ENCODE measurements around the gene RAB3GAP1. TPM values are rescaled to one million over a fixed set of nuclear protein-coding genes. Genes with fewer than 3 reads are reported as not detected.

RAB3GAP1 gene
- total RNA-seq, 1 donor from 2014 or later = 25.4 TPM

DNA sequence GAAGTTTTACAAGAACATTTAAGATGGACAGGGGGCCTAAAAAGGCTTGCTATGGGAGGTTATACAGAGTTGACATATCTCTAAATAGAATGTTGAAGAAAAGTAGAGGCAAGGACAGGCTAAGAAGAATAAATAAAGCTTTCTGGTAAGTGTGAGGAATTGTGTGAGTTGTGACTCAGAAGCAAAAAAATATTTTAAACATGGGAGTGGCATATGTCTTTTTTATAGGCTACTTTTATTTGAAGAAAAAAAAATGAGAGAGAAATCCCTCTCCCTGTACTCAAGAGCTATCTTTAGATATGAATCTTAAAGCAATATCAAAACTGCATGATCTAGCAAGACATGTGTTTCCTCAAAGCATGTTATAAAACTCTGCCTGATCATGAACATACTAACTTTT, 41.1 kb downstream of the RAB3GAP1 start:
- no peak for DNase-seq (ENCODE audit: low read depth)
- TF ChIP-seq, protein P1, sequence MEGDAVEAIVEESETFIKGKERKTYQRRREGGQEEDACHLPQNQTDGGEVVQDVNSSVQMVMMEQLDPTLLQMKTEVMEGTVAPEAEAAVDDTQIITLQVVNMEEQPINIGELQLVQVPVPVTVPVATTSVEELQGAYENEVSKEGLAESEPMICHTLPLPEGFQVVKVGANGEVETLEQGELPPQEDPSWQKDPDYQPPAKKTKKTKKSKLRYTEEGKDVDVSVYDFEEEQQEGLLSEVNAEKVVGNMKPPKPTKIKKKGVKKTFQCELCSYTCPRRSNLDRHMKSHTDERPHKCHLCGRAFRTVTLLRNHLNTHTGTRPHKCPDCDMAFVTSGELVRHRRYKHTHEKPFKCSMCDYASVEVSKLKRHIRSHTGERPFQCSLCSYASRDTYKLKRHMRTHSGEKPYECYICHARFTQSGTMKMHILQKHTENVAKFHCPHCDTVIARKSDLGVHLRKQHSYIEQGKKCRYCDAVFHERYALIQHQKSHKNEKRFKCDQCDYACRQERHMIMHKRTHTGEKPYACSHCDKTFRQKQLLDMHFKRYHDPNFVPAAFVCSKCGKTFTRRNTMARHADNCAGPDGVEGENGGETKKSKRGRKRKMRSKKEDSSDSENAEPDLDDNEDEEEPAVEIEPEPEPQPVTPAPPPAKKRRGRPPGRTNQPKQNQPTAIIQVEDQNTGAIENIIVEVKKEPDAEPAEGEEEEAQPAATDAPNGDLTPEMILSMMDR (conservative IDR thresholded peaks at IDR 0.05; ENCODE audit: low read depth, low read length) = no peak
- H3K4me3 ChIP-seq (ENCODE audit: low read depth, low read length) = no peak overlapping the region

DNA sequence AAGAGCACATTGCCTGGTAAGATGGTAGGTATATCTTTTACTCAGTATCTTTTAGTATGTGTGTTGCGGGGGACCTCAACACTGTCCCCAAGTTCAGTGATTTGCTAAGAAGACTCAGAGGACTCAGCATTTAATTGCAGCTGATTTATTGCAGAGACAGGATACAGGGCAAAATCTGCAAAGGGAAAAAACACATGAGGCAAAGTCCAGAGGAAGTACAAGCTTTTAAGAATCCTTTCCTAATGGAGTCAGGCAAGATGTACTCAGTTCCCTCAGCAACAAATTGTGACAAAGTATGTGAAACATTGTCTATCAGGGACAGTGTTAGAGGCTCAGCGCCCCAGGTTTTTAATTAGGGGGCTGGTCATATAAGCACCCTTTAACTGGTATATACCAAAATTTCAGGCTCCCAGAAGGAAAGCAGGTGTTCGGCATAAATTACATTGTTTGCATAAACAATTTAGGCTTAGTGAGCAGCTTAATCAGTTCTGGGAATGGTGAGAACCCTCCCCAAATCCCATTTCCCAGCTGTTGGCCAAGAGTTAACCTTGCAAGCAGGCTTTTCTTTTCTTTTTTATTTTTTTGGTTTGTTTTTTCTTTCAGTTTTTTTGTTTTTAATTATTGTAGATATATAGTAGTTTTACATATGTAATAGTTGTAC, 41.7 kb downstream of the RAB3GAP1 start:
- TF ChIP-seq, protein P1 (conservative IDR thresholded peaks at IDR 0.05; ENCODE audit: low read depth, low read length) = no peak
- no peak for DNase-seq (ENCODE audit: low read depth)
- H3K4me3 ChIP-seq (ENCODE audit: low read depth, low read length) = no peak overlapping the region

DNA sequence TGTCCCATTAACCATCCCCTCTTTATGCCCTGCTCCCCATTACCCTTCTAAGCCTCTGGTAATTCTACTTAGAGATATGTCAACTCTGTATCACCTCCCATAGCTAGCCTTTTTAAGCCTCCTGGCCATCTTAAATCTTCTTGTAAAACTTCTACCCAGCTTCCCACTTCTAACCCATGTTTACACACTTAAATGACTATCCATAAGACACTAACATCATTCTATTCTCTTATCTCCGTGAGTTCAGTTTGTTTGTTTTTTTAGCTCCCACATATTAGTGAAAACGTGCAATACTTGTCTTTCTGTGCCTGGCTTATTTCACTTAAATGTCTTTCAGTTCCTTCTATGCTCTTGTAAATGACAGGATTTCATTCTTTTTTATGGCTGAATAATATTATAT, 42.4 kb downstream of the RAB3GAP1 start:
- H3K4me3 ChIP-seq (ENCODE audit: low read depth, low read length) = no peak overlapping the region
- TF ChIP-seq, protein P1 (conservative IDR thresholded peaks at IDR 0.05; ENCODE audit: low read depth, low read length) = no peak
- DNase-seq (ENCODE audit: low read depth) = no peak

DNA sequence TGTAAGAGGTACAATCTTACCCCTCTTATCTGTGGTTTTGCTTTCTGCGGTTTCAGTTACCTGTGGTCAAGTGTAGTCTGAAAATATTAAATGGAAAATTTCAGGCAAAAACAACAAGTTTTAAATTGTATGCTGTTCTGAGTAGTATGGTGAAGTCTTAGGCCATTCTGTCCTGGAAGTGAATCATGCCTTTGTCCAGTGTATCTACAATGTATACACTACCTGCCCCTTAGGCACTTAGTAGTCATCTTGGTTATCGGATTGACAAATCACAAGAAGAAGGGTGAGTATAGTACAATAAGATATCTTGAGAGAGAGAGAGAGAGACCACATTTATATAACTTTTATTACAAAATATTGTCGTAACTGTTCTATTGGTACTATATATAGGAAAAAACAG, 43.5 kb downstream of the RAB3GAP1 start:
- no peak for DNase-seq (ENCODE audit: low read depth)
- no peak overlapping the region for H3K4me3 ChIP-seq (ENCODE audit: low read depth, low read length)
- TF ChIP-seq, protein P1 (conservative IDR thresholded peaks at IDR 0.05; ENCODE audit: low read depth, low read length) = no peak

DNA sequence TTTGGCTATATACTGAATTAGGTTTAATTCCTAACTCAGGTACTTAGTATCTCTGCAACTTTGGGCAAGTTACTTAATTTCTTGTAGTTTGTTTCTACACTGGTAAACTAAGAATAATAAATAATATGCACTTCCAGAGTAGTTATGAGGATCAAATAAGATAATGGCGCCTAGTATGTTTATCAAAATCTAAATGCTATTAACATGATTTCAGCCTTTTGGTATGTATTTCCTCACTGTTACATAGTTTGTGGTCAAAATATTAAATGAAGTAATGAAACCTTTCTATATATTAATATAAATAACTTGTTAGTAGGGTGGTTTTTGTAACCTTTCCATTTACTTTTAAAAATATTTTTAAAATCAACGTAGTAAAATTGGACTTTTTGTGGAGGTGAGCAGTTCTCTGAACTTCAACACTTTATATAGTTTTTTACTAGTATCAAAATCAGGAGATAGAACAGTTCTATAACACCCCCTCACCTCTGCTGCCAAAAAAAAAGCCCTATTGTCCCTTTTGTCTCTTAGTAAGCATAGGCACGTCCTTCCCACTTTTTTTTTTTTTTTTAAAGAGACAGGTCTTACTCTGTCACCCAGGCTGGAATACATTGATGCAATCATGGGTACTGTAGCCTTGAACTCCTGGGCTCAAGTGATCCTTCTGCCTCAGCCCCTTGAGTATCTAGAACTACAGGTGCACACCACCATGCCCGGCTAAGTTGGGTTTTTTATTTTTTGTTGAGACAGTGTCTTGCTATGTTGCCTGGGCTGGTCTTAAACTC, 44.8 kb downstream of the RAB3GAP1 start:
- TF ChIP-seq, protein P1 (conservative IDR thresholded peaks at IDR 0.05; ENCODE audit: low read depth, low read length) = no peak
- no peak for DNase-seq (ENCODE audit: low read depth)

DNA sequence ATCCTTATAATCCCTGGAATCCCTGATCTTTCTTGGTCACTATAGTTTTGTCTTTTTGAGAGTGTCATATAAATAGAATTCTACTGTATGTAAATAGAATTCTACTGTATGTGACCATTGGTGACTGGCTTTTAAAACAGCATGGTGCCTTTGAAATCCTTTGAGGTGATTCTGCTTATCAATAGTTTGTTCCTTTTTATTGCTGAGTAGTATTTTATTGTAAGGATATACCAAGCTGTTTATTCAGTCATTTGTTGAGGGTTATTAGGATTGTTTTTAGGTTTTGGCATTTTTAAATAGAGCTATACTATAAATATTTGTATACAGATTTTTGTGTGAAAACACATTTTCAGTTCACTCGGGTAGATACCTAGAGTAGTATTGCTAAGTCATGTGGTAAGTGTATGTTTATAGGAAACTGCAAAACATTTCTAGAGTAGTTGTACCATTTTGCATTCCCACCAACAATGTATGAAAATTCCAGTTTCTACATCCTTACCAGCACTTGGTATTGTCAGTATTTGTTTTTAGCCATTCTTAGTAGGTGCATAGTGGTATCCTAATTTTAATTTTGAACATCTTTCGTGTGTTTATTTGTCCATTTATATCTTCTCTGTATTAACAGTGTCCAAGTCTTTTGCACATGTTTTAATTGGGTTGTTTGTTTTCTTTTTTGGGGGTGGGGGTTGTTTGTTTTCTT, 45.6 kb downstream of the RAB3GAP1 start:
- no peak for DNase-seq (ENCODE audit: low read depth)
- TF ChIP-seq, protein P1 (conservative IDR thresholded peaks at IDR 0.05; ENCODE audit: low read depth, low read length) = no peak
- H3K4me3 ChIP-seq (ENCODE audit: low read depth, low read length) = no peak overlapping the region

More for the DNA sequence above, 44.8 kb downstream of the RAB3GAP1 start:
- no peak overlapping the region for H3K4me3 ChIP-seq (ENCODE audit: low read depth, low read length)

All from epithelial cell of proximal tubule (primary cell).